Measurements from ENCODE around the gene NPAS2.

- TF ChIP-seq EZH2 (IDR thresholded peaks at IDR 0.05; ENCODE audit: low read depth) (no peak), CTCF (conservative IDR thresholded peaks at IDR 0.05) (no peak)
These were observed 60.1 kb downstream of the NPAS2 start for GRCh38 chr2:100880036-100880435.

Measured in PC-9 (cell line).